DOHH2 (cell line): ENCODE results near the gene SPOCK2.

Experiments used
- H3F3A ChIP-seq: fragments of 200-600 bp; sonication (generic), shearing (Covaris generic); 2 replicates; pipeline ENCODE4 v1.6.0; 2016; ENCODE audit warnings: antibody characterized with exemption, mild to moderate bottlenecking; ENCODE audit not compliant: control insufficient read depth, insufficient read depth
- H3K27ac ChIP-seq: fragments of 200-600 bp; sonication (generic); 2 replicates; pipeline ENCODE4 v1.5.1; 2014; ENCODE audit warnings: low read depth, mild to moderate bottlenecking, low read length, moderate library complexity
- H3K27me3 ChIP-seq: fragments of 200-600 bp; sonication (generic); 2 replicates; pipeline ENCODE4 v1.6.1; 2014; ENCODE audit warnings: mild to moderate bottlenecking, low read length, mixed read lengths; ENCODE audit not compliant: control insufficient read depth
- H3K36me3 ChIP-seq: fragments of 200-600 bp; sonication (generic); 2 replicates; pipeline ENCODE4 v1.6.1; 2014; ENCODE audit warnings: mild to moderate bottlenecking, low read length, moderate library complexity, mixed read lengths; ENCODE audit not compliant: control insufficient read depth
- H3K4me1 ChIP-seq: fragments of 200-600 bp; sonication (generic); 2 replicates; pipeline ENCODE4 v1.6.1; 2014; ENCODE audit warnings: mild to moderate bottlenecking, low read length, mixed read lengths; ENCODE audit not compliant: control insufficient read depth
- H3K4me2 ChIP-seq: fragments of 200-600 bp; sonication (generic); 2 replicates; pipeline ENCODE4 v1.6.0; 2014; ENCODE audit warnings: mild to moderate bottlenecking, low read length, moderate library complexity
- H3K4me3 ChIP-seq: fragments of 200-600 bp; sonication (generic); 2 replicates; pipeline ENCODE4 v1.5.1; 2014; ENCODE audit warnings: mild to moderate bottlenecking, low read length, mixed read lengths
- H3K79me2 ChIP-seq: fragments of 200-600 bp; sonication (generic); 2 replicates; pipeline ENCODE4 v1.6.1; 2014; ENCODE audit warnings: mild to moderate bottlenecking, low read length, mixed read lengths; ENCODE audit not compliant: control insufficient read depth
- H3K9me2 ChIP-seq: fragments of 200-600 bp; sonication (generic); replicated peaks from 2 replicates; pipeline ENCODE4 v1.6.1; 2014; ENCODE audit warnings: mild to moderate bottlenecking, low read length, mixed read lengths; ENCODE audit not compliant: control insufficient read depth
- H3K9me3 ChIP-seq: fragments of 200-600 bp; sonication (generic); 2 replicates; pipeline ENCODE4 v1.6.1; 2014; ENCODE audit warnings: antibody characterized with exemption, low read length, mixed read lengths; ENCODE audit not compliant: control insufficient read depth, insufficient read depth
- H4K20me1 ChIP-seq: fragments of 200-600 bp; sonication (generic); 2 replicates; pipeline ENCODE4 v1.6.0; 2014; ENCODE audit warnings: low read depth, mild to moderate bottlenecking, antibody characterized with exemption, low read length, moderate library complexity; ENCODE audit not compliant: control insufficient read depth, insufficient read depth
- CTCF ChIP-seq: fragments of 200-600 bp; sonication (generic); IDR thresholded peaks from one replicate; pipeline ENCODE4 v1.5.1; 2014; ENCODE audit warnings: antibody characterized with exemption, mild to moderate bottlenecking, low read depth, low read length; ENCODE audit not compliant: poor library complexity, severe bottlenecking
- EZH2phosphoT487 ChIP-seq: fragments of 200-600 bp; sonication (generic); IDR thresholded peaks from 2 replicates; pipeline ENCODE4 v1.6.1; 2017; ENCODE audit warnings: borderline replicate concordance, mild to moderate bottlenecking, antibody characterized with exemption, low read length, moderate library complexity, mixed read lengths

The SPOCK2 gene

DNA sequence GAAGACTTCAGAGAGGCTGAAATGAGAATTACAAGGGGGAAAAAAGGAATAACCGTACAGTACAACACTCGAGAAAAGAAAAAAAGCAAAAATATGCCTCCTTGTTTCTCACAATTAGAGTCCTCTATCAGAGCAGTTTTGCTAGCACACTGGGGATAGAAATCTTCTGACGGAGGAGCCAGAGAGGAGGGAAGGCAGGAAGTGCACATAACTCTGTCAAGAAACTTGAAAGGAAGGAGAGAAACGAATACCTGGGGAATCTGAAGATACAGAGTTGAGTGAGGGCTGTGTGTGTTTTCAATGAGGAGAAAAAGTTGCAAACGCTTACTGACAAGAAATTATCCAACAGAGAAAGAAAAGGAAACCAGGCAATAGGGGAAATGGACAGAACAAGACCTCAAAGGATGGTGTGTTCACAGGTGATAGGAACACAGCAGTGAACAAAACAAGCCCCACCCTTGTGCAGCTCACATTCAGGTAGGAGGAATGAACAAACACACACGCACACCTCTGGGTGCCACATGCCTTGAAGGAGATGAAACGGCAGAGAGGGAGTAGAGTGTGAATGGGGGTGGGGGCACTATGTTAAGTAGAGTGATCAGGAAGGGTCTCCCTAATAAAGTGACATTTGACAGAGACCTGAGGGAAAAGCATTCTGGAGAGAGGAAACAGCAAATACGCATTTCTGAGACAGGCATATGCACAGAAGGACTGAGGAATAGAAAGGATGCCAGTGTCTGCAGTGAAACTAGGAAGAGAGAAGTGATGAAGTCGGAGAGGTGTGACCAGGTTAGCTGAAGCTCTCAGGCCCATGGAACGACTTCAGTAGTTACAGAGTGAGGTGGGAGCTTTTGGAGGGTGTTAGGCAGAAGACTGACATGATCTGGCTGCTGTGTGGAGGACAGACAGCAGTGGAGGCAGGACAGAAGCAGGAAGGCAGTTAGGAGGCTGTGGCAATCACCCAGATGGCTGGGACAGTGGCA is 46.7 kb upstream of the SPOCK2 start:
- Histone ChIP-seq H3F3A (no peaks in the 10 kb centered on the region), H3K9me3 (peaks cover 3% of the 10 kb centered on the region; the same call in 1 of the 2 replicates), H3K27me3 (no peaks in the 10 kb centered on the region), H3K79me2 (no peaks in the 10 kb centered on the region), H3K9me2 (no peaks in the 10 kb centered on the region), H3K4me2 (no peak overlapping the region), H3K27ac (no peak overlapping the region), H3K36me3 (peaks cover 10% of the 10 kb centered on the region), H3K4me1 (no peaks in the 10 kb centered on the region), H4K20me1 (no peaks in the 10 kb centered on the region), H3K4me3 (no peak overlapping the region)
- TF ChIP-seq CTCF = no peak
- TF ChIP-seq EZH2phosphoT487 = no peak

DNA sequence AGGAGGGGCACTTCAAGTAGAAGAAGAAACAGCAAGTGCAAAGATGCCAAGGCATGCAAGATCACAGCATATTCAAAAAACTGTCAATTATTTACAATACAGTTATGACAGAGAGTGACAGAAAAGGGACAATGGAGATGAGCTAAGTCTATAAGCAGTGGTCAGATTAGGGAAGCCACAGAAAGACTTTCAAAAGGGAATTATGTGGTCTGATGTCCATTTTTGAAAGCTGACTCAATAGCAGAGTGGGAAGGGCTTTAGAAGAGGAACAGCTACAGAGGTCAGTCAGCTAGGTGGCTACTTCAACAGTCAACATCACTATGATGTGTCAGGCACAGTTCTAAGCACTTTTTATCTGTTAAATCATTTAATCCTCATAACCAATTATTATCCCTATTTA is 45.2 kb upstream of the SPOCK2 start:
- Histone ChIP-seq H3F3A (no peaks in the 10 kb centered on the region), H3K36me3 (peaks cover 10% of the 10 kb centered on the region), H3K27ac (no peak overlapping the region), H3K27me3 (no peaks in the 10 kb centered on the region), H3K4me2 (no peak overlapping the region), H3K9me2 (no peaks in the 10 kb centered on the region), H4K20me1 (no peaks in the 10 kb centered on the region), H3K9me3 (peaks cover 3% of the 10 kb centered on the region; the same call in 1 of the 2 replicates), H3K4me3 (no peak overlapping the region), H3K4me1 (no peaks in the 10 kb centered on the region), H3K79me2 (no peaks in the 10 kb centered on the region)
- TF ChIP-seq EZH2phosphoT487 (no peak), CTCF (no peak)

DNA sequence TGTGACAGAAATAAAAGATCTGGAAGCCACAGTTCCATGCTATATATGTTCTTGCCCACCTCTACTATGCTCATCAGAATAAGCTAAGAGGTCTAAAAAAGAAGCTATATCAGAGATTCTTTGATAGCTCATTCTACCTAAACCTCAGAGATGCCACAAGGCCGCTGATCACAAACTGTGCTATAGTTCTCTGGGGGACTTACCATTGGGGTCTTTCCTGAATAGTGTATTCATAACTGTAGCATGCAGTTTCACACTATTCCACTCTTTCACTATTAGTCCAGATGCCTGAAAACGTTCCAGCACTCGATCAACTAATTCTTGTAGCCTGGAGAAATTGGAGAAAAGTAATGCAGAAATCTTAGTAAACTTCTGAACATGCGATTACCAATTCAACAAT is 44.5 kb upstream of the SPOCK2 start:
- Histone ChIP-seq H3K36me3 (peaks cover 14% of the 10 kb centered on the region), H3K27ac (no peak overlapping the region), H3K9me2 (no peaks in the 10 kb centered on the region), H3F3A (no peaks in the 10 kb centered on the region), H3K27me3 (no peaks in the 10 kb centered on the region), H3K4me2 (no peak overlapping the region), H3K4me1 (no peaks in the 10 kb centered on the region), H3K9me3 (peaks cover 3% of the 10 kb centered on the region; the same call in 1 of the 2 replicates), H3K4me3 (no peak overlapping the region), H4K20me1 (no peaks in the 10 kb centered on the region), H3K79me2 (no peaks in the 10 kb centered on the region)
- no peak for TF ChIP-seq EZH2phosphoT487
- no peak for TF ChIP-seq CTCF
